Measurements from ENCODE around the gene RPS6KL1.

RPS6KL1 gene

DNA sequence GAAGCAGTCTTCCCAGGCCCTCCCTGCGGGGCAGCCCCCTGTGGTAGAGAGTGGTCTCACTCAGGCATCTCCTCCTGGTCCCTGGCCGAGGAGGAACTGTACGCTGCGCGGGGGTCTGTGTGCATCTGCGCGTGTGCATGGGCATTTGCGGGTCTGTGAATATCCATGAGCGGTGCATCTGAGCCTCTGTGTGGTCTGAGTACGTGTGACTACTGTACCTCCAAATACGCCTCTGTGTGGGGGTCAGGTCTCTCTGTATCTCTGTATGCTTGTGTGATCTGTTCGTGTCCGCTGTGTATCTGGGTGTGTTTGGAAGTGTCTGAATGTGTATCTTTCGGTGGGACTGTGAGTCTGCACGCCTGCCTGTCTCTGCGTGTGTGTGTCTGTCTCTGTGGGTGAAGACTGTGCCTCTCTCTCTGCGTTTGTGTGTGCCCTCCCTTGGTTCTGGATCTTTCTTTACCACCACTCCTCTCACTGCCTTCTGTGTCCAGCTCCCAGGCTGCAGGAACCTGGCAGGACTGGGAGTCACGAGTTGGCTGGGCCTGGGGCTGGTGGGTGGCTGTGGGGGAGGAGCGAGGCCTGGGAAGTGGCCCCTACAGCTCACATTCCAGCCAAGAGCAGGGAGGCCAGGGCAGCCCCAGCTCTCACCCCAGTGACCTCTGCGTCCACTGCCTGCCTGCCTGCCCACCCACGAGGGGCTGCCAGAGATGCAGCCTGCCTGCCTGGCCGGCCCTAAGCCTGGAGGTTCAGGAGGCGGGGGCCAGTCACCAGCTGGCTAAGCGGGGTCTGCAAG is 33.4 kb upstream of the RPS6KL1 start:
- H3K9me3 Mint-ChIP-seq = no peaks in the 10 kb centered on the region
- H3K4me1 Mint-ChIP-seq = peaks cover 3% of the 10 kb centered on the region
- peak overlapping the region; percentile 29 for H3K4me3 Mint-ChIP-seq
- no peaks in the 10 kb centered on the region for H3K36me3 Mint-ChIP-seq
- no peak overlapping the region for H3K27ac Mint-ChIP-seq
- DNase-seq = no peak
- H3K27me3 Mint-ChIP-seq = peaks cover 64% of the 10 kb centered on the region
- CTCF ChIA-PET = interaction anchor here (1.0 kb wide), 1 partner anchor 133 kb away, joined by 3 read pairs; no protein-coding TSS in a partner anchor

DNA sequence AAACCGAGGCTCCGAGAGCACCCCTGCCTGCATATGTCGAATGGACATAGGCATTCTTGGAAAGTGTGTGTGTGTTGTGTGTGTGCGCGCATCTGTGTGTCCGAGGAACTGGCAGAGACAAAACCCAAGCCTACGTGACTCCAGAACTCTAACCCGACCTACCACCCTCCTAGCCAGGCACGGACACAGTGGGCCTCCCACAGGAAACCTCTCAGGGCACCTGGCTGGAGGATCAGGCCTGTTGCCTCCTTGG is 32.9 kb upstream of the RPS6KL1 start:
- H3K4me1 Mint-ChIP-seq = peaks cover 3% of the 10 kb centered on the region
- no peak for DNase-seq
- peak overlapping the region; percentile 45 for H3K27ac Mint-ChIP-seq
- CTCF ChIA-PET = interaction anchor here (1.0 kb wide), 1 partner anchor 133 kb away, joined by 3 read pairs; no protein-coding TSS in a partner anchor
- H3K9me3 Mint-ChIP-seq = no peaks in the 10 kb centered on the region
- peaks cover 62% of the 10 kb centered on the region for H3K27me3 Mint-ChIP-seq
- peak overlapping the region; percentile 29 for H3K4me3 Mint-ChIP-seq
- H3K36me3 Mint-ChIP-seq = no peaks in the 10 kb centered on the region

DNA sequence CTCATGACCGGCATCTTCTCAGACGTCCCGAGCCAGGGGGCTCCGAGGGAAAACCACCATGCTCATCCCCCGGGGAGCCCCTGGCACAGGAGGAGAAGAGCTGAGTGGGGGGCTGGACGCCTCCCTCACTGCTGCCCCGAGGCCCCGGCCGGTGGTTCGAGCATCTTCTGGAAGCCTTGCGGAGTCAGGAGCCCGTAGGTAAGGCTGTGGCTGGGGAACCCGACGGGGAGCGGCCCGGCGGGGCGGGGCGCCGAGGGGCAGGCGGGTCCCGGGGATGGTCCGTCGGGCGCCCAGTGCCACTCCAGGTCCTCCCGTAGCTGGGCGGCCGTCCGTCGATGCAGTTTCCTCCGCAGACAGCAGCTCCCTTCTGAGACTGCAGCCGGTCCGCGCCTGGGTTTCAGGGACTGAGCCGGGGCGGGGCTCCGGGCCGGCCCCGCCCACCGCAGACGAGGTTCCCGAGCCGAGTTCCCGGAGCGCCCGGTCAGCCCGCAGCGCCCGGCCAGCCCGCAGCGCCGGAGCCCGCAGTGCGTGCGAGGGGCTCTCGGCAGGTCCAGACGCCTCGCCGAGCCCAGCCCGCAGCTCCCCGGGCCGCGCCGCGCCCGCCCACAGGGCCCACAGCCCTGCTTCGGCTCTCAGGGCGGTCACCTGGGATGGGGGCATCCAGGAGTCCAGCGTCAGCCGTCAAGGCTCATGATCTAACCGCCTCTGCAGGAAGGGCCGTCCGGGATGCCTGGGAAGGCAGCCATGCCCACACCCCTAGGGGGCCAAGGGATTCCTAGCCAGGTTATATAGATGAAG is 32.4 kb upstream of the RPS6KL1 start, which contains the start of gene PGF:
TSS of gene PGF (minus strand) at position 369 of the 798 bp plus-strand sequence. CDS start at position 14, 355 bp downstream.
- H3K27ac Mint-ChIP-seq = peak within 1 kb of the TSS; percentile 45
- H3K4me1 Mint-ChIP-seq = peaks cover 3% of the 10 kb centered on the region
- H3K9me3 Mint-ChIP-seq = no peaks in the 10 kb centered on the region
- peak within 1 kb of the TSS; percentile 48 for H3K4me3 Mint-ChIP-seq
- no peaks in the 10 kb centered on the region for H3K36me3 Mint-ChIP-seq
- peaks cover 65% of the 10 kb centered on the region for H3K27me3 Mint-ChIP-seq
- CTCF ChIA-PET = interaction anchor here (1.0 to 2.4 kb wide), 2 partner anchors 10 to 134 kb away, joined by 3 to 14 read pairs; no protein-coding TSS in a partner anchor
- peak; percentile 63 for DNase-seq

DNA sequence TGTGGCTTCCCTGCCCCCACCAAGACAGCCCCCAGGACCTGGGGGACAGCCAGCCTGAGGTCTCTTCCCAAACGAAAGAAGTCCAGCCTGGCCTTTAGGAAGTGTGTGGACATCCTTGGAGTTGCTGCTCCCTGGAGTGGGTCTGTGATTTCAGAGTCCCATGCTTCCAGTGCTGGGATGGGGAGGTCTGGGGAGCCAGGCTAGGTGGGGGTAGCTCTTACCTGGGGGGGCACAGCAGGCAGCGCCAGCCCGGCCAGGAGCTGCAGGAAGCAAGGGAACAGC is 31.8 kb upstream of the RPS6KL1 start:
- peaks cover 3% of the 10 kb centered on the region for H3K4me1 Mint-ChIP-seq
- no peaks in the 10 kb centered on the region for H3K36me3 Mint-ChIP-seq
- no peaks in the 10 kb centered on the region for H3K9me3 Mint-ChIP-seq
- peaks cover 67% of the 10 kb centered on the region for H3K27me3 Mint-ChIP-seq
- peak overlapping the region; percentile 48 for H3K4me3 Mint-ChIP-seq
- CTCF ChIA-PET = interaction anchor here (1.0 to 2.4 kb wide), 2 partner anchors 10 to 134 kb away, joined by 3 to 14 read pairs; no protein-coding TSS in a partner anchor
- no peak for DNase-seq
- no peak overlapping the region for H3K27ac Mint-ChIP-seq

DNA sequence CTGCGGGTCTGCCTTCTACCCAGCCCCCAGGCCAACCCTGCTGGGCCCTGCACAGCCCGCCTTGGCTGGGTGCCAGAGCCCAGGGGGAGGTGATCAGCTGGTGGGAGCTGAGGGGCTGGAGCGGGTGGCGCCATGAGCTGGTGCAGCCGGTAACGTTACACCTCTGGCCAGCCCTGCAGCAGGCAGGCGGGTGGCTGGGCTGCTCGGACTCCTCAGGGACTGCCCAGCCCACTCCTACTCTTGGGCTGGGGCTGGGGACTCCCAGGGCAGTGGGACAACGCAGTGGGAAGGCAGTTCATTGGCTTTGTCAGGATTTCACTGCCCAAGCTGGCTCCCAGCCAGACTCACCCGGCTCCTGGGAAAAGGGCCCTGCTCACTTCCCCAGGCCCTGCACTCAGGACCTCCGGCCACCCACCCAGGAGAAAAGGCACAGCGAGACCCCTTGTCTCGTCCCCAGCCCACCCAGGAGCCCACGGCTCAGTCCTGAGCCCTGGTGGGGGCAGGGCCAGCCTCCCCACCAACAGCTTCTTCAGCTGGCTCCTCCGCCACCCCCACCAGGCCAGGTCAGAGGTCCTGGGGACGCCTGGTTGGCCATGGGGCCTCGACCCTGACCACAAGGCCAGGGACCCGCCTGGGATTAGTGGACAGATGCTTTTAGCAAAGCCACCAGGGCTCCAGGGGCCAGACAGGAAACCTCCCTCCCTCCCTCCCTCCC is 31.3 kb upstream of the RPS6KL1 start:
- no peak for DNase-seq
- Mint-ChIP-seq H3K4me1 (peaks cover 3% of the 10 kb centered on the region), H3K27me3 (peaks cover 66% of the 10 kb centered on the region), H3K4me3 (no peak overlapping the region), H3K9me3 (no peaks in the 10 kb centered on the region), H3K27ac (no peak overlapping the region), H3K36me3 (no peaks in the 10 kb centered on the region)
- CTCF ChIA-PET = interaction anchor here (1.1 to 2.4 kb wide), 2 partner anchors 9 to 135 kb away, joined by 3 to 14 read pairs; no protein-coding TSS in a partner anchor

DNA sequence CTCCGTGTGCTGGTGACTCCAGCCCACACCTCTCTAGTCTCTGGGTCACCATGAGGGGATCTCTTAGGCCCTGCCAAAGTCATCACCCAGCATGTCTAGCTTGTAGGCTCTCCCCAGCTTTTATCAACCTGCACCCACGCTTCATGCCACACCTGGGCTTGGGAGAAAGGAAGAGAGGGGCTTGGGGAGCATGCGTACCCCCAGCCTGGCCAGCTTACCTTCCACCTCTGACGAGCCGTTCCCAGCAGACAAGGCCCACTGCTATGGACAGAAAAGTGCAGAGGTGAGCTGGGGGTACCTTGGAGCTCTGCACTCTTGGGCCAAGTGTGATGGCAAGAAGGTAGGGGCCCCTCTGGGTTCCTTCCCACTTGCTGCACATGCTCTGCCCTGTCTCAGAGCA is 30.6 kb upstream of the RPS6KL1 start:
- Mint-ChIP-seq H3K9me3 (no peaks in the 10 kb centered on the region), H3K36me3 (no peaks in the 10 kb centered on the region), H3K27ac (no peak overlapping the region), H3K4me1 (peaks cover 3% of the 10 kb centered on the region), H3K27me3 (peaks cover 64% of the 10 kb centered on the region), H3K4me3 (no peak overlapping the region)
- CTCF ChIA-PET = interaction anchor here (1.1 to 2.4 kb wide), 2 partner anchors 8 to 135 kb away, joined by 3 to 14 read pairs; no protein-coding TSS in a partner anchor
- DNase-seq = no peak

DNA sequence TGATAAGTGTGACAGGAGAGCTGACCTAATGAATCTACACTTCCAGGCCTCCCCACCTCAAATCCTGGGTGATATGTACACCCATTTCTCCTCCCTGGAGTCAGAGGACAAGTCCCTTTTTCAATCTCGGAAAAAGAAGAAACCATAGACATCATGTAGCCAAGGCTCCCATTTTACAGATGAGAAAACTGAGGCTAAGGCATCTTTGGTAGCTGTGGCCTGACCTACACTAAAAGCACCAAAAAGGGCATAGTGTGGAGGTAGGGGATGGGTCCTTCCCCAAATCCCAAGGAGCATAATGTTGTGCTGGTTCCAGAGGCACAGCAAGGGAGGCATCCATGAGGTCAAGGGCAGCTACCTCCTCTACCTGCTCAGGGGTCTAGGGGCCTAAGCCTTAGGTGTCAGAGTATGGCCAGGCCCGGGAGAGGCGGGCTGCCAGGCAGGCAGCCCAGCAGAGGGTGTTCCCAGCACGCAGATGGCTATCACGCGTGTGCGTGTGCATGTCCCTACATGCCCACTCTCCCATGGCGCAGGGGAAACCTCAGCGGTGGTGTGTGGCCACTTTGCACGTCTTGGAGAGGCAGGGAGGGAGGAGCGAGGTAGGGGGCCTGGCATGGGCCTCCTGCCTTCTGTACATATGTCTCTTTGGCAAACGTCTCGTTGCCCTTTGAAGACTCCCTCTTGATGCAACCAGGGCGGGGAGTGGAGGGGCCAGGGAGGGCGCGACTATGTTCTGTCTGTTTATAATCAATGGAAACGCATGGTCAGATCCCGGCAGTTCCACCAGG is 29.8 kb upstream of the RPS6KL1 start:
- H3K36me3 Mint-ChIP-seq = no peaks in the 10 kb centered on the region
- H3K27me3 Mint-ChIP-seq = peaks cover 68% of the 10 kb centered on the region
- CTCF ChIA-PET = interaction anchor here (0.9 to 2.4 kb wide), 3 partner anchors 8 to 136 kb away, joined by 3 to 14 read pairs (median 4); no protein-coding TSS in a partner anchor
- H3K9me3 Mint-ChIP-seq = no peaks in the 10 kb centered on the region
- no peak overlapping the region for H3K4me3 Mint-ChIP-seq
- peaks cover 3% of the 10 kb centered on the region for H3K4me1 Mint-ChIP-seq
- DNase-seq = no peak
- no peak overlapping the region for H3K27ac Mint-ChIP-seq

DNA sequence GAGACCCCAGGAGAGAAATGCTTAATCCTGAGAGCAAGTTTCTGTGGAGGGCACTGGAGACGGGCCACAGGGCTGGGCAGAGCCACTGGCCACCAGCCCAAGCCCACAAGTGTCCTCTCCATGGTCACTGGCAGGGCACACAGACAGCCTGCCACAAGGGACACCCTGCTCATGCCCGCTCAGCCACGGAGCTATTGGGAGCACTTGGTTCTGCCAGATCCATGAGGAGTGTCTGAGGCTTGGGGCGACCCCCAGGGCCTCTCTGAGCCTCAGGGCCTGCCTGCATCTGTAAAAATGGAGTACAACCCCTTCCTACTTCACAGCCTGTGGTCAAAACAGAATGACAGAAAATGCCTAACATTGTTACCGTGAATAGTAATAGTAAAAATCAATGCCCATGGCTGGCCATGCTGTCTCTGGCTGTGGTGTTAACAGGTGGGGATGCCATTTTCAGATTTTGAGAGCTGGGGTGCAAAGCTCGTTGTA is 29.2 kb upstream of the RPS6KL1 start:
- no peaks in the 10 kb centered on the region for H3K9me3 Mint-ChIP-seq

DNA sequence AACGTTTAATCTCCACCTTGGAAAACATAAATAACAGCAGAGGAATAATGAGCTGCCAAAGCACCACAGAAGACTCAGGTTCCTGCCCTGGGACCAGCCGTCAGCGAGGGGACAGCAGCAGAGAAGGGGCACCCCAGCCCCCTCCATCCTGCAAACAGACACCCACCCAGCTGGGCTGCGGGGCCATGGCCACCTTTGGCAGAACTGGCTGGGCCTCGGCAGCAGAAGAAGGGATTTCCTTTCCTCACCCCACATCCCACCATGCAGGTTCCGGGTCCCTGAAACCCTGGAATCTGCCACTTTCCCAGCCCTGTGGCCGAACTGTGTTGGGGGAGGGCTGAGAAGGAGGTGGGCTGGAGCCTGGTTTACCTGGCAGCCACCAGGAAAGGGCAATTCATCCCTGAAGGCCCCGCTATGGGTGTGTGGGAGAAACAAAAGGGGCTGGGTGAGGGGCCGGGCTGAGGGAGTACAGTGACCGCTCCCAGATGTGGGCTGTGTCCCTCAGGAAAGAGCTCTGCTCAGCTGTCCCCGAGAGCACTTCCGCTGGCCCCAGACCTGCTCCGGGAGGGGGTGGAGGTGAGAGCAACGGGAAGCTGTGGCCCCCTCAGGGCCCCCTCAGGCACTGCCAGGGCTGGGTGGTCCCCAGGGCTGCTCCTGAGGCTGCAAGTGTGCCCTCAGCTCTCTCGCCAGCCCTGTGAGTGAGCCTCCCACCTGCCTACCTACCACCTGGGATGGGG is 28.6 kb upstream of the RPS6KL1 start:
- CTCF ChIA-PET = interaction anchor here (0.7 to 1.5 kb wide), 3 partner anchors 11 to 138 kb away, joined by 3 read pairs; no protein-coding TSS in a partner anchor
- no peak overlapping the region for H3K4me3 Mint-ChIP-seq
- no peak overlapping the region for H3K27ac Mint-ChIP-seq
- DNase-seq = no peak
- no peaks in the 10 kb centered on the region for H3K9me3 Mint-ChIP-seq
- peaks cover 63% of the 10 kb centered on the region for H3K27me3 Mint-ChIP-seq
- H3K36me3 Mint-ChIP-seq = no peaks in the 10 kb centered on the region
- peaks cover 4% of the 10 kb centered on the region for H3K4me1 Mint-ChIP-seq

More for the DNA sequence above, 29.2 kb upstream of the RPS6KL1 start:
- H3K27ac Mint-ChIP-seq = no peak overlapping the region
- DNase-seq = no peak
- CTCF ChIA-PET = interaction anchor here (0.9 kb wide), 1 partner anchor 92 kb away, joined by 4 read pairs; no protein-coding TSS in a partner anchor
- no peak overlapping the region for H3K4me3 Mint-ChIP-seq
- H3K36me3 Mint-ChIP-seq = no peaks in the 10 kb centered on the region
- peaks cover 68% of the 10 kb centered on the region for H3K27me3 Mint-ChIP-seq
- H3K4me1 Mint-ChIP-seq = peaks cover 3% of the 10 kb centered on the region

DNA sequence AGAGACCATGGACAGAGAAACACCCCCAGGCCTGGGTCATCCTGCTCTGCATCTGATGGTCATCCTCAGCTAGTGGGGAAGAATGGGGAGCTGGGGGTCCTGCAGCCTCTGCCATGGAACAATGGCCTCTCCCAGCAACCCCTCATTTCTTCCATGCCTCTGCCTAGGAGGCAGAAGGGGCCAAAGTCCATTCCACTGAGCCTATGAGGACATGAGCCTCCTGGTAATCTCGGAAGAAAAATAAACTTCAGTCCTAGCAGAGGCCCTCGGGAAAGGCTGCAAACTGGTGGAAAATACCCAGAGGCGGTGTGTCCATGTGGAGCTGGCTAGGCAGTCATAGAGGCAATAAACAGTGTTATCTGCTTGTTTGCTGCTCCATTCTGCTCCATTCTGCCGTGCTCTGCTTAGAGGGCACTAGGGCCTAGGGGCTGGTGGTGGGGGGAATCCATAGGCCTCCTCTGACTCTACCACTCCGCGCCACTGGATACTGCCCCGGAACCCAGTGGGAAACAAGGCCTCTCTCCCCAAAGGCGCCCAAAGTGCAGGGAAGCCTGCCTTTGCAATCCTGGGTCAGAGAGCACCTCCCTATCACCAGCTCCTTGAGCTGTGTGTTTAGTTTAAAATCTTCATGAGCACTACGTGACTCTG is 27.9 kb upstream of the RPS6KL1 start:
- no peaks in the 10 kb centered on the region for H3K36me3 Mint-ChIP-seq
- DNase-seq = no peak
- CTCF ChIA-PET = interaction anchor here (0.7 to 1.5 kb wide), 3 partner anchors 11 to 138 kb away, joined by 3 read pairs; no protein-coding TSS in a partner anchor
- no peaks in the 10 kb centered on the region for H3K9me3 Mint-ChIP-seq
- H3K4me3 Mint-ChIP-seq = no peak overlapping the region
- peaks cover 10% of the 10 kb centered on the region for H3K4me1 Mint-ChIP-seq
- H3K27ac Mint-ChIP-seq = no peak overlapping the region
- H3K27me3 Mint-ChIP-seq = peaks cover 62% of the 10 kb centered on the region

DNA sequence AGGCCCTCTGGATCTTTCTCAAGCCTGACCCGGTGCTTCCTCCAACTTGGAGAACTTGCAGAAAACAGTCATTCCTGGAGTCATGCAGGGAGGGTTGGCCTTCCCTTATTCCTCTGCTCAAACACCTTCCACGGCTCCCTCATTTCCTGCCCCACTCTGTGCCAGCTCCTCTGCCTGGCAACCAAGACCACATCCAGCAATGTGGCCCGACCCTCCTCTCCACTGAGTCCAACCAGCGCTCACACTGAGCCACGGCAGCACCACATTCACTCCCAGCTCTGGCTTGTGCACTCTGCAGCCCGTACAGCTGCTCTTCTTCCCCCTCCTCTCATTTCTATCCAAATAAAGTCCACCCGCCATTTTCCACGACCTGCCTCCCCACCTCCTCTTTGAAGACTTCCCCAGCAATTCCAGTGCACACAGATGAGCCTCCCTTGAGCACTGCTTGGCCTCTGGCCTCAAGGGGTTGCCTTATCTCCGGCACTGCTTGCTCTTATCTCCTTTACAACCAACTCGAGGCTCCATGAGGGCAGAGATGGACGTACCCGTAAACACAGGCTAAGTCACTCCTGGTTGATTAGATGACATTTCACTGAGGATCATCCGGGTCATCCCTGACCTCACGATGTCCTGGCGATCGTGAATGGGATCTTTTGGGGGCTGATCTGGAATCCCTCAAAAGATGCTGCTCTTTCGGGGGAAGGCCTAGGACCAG is 27.0 kb upstream of the RPS6KL1 start:
- peaks cover 8% of the 10 kb centered on the region for H3K4me1 Mint-ChIP-seq
- H3K27ac Mint-ChIP-seq = no peak overlapping the region
- H3K27me3 Mint-ChIP-seq = peaks cover 56% of the 10 kb centered on the region
- no peaks in the 10 kb centered on the region for H3K36me3 Mint-ChIP-seq
- H3K9me3 Mint-ChIP-seq = no peaks in the 10 kb centered on the region
- CTCF ChIA-PET = interaction anchor here (1.5 kb wide), 2 partner anchors 12 to 19 kb away, joined by 3 read pairs; no protein-coding TSS in a partner anchor
- H3K4me3 Mint-ChIP-seq = no peak overlapping the region
- DNase-seq = no peak

DNA sequence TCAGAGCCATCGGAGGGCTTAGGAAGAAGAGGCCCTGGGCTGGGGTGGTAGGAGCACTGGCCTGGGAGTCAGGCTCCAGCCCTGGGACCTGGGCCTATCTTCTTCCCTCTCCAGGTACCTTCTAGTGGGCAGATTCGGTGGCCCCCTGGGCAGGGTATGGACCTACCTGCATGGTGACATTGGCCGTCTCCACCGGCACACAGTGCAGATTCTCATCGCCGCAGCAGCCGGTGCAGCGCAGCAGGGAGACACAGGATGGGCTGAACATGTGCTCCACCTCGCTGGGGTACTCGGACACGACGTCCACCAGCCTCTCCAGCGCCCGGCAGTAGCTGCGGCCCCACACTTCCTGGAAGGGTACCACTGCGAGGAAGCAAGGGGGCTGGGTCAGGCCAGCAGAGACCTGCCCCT is 26.1 kb upstream of the RPS6KL1 start:
- H3K36me3 Mint-ChIP-seq = no peaks in the 10 kb centered on the region
- CTCF ChIA-PET = no interaction called here
- no peak overlapping the region for H3K4me3 Mint-ChIP-seq
- peaks cover 48% of the 10 kb centered on the region for H3K27me3 Mint-ChIP-seq
- DNase-seq = no peak
- H3K9me3 Mint-ChIP-seq = no peaks in the 10 kb centered on the region
- peaks cover 7% of the 10 kb centered on the region for H3K4me1 Mint-ChIP-seq
- H3K27ac Mint-ChIP-seq = no peak overlapping the region
